Keratinocyte (primary cell): Measurements from ENCODE around the gene VARS1. TPM values are rescaled to one million over a fixed set of nuclear protein-coding genes. Genes with fewer than 3 reads are reported as not detected.

Source experiments
- DNase-seq: peaks from one replicate; pipeline ENCODE4 v3.0.0-alpha.2; 2011; ENCODE audit warnings: low read depth, missing footprints, low spot score
- FAIRE-seq: peaks from 2 replicates; lab custom pipeline; 2011; peaks lifted over from hg19 to GRCh38; lab: Jason Lieb, UNC
- H2AFZ ChIP-seq: 2 replicates; pipeline ENCODE4 v1.6.0; 2012; ENCODE audit warnings: low read length, control low read depth, inconsistent platforms; ENCODE audit not compliant: control insufficient read depth
- H3K27ac ChIP-seq: 2 replicates; pipeline ENCODE4 v1.5.1; 2011; ENCODE audit warnings: low read length; ENCODE audit not compliant: control insufficient read depth, insufficient read depth
- H3K27me3 ChIP-seq: 3 replicates; pipeline ENCODE4 v1.6.0; 2011; ENCODE audit warnings: low read length; ENCODE audit not compliant: control insufficient read depth, insufficient read depth; ENCODE audit errors: extremely low read depth
- H3K36me3 ChIP-seq, 2 experiments: 2 replicates in 1 of 2; 3 replicates in 1 of 2; pipeline ENCODE4 v1.5.1; 2011; ENCODE audit warnings: low read length in 2 of 2, mild to moderate bottlenecking in 1 of 2; ENCODE audit not compliant: control insufficient read depth in 2 of 2, insufficient read depth in 2 of 2; ENCODE audit errors: extremely low read depth in 1 of 2
- H3K4me1 ChIP-seq: 3 replicates; pipeline ENCODE4 v1.5.1; 2011; ENCODE audit warnings: low read length; ENCODE audit not compliant: control insufficient read depth, insufficient read depth; ENCODE audit errors: extremely low read depth
- H3K4me2 ChIP-seq: 3 replicates; pipeline ENCODE4 v1.6.0; 2011; ENCODE audit warnings: low read depth, low read length; ENCODE audit not compliant: control insufficient read depth, insufficient read depth; ENCODE audit errors: extremely low read depth
- H3K4me3 ChIP-seq, 3 experiments: fragments of 200-600 bp in 1 of 3; sonication (generic) in 1 of 3; 2 replicates in 2 of 3; 3 replicates in 1 of 3; pipeline ENCODE4 v1.5.1; 2011 to 2016; ENCODE audit warnings: low read length in 3 of 3, mild to moderate bottlenecking in 3 of 3, control low read depth in 2 of 3, inconsistent platforms in 1 of 3, low read depth in 1 of 3, mixed read lengths in 1 of 3, mixed run types in 1 of 3, moderate library complexity in 1 of 3; ENCODE audit not compliant: control insufficient read depth in 2 of 3, insufficient read depth in 2 of 3; ENCODE audit errors: extremely low read depth in 1 of 3
- H3K79me2 ChIP-seq: 2 replicates; pipeline ENCODE4 v1.6.0; 2012; ENCODE audit warnings: low read length; ENCODE audit not compliant: control insufficient read depth, insufficient read depth
- H3K9ac ChIP-seq: 3 replicates; pipeline ENCODE4 v1.6.0; 2011; ENCODE audit warnings: low read length; ENCODE audit not compliant: control insufficient read depth, insufficient read depth; ENCODE audit errors: extremely low read depth
- H3K9me1 ChIP-seq: 3 replicates; pipeline ENCODE4 v1.6.0; 2011; ENCODE audit warnings: low read length; ENCODE audit not compliant: control insufficient read depth, insufficient read depth; ENCODE audit errors: extremely low read depth
- H3K9me3 ChIP-seq: 2 replicates; pipeline ENCODE4 v1.5.1; 2012; ENCODE audit warnings: low read depth, low read length; ENCODE audit not compliant: control insufficient read depth
- H4K20me1 ChIP-seq: 3 replicates; pipeline ENCODE4 v1.6.0; 2011; ENCODE audit warnings: low read length; ENCODE audit not compliant: control insufficient read depth, insufficient read depth; ENCODE audit errors: extremely low read depth
- EZH2 ChIP-seq: IDR thresholded peaks from one replicate; pipeline ENCODE4 v1.6.1; 2012; ENCODE audit warnings: inconsistent platforms, mild to moderate bottlenecking, low read length, moderate library complexity
- dilution Hi-C: fragments of 300-500 bp; cut with MboI; formaldehyde crosslinking; loops from one replicate; pipeline ENCODE4 v1.7.0; 2020; ENCODE audit warnings: low sequenced_read_pairs; ENCODE audit not compliant: extremely low pct_ligation_motif_present
- polyA plus RNA-seq, 5 experiments: library from polyadenylated mRNA; depleted of rRNA in 3 of 5; stranded (reverse) in 3 of 5; stranded (forward) in 1 of 5; unstranded in 1 of 5; fragments of >200 nt; gene quantifications; 1 replicate in 1 of 5; 2 replicates in 3 of 5; 3 replicates in 1 of 5; pipeline versions ENCODE4 v1.2.1 to v1.2.3, GENCODE V29; 2011 to 2012; ENCODE audit warnings: missing spikeins in 2 of 5, low read depth in 1 of 5, low replicate concordance in 1 of 5
- TF ChIP-seq, protein P1 (sequence below), 3 experiments: IDR thresholded peaks in 1 of 3; conservative IDR thresholded peaks in 1 of 3; optimal IDR thresholded peaks in 1 of 3; 2 replicates in 2 of 3; 3 replicates in 1 of 3; pipeline versions ENCODE3 to v1.5.1; 2011; ENCODE audit warnings: low read length in 3 of 3, mild to moderate bottlenecking in 3 of 3, moderate library complexity in 2 of 3, control low read depth in 1 of 3, inconsistent platforms in 1 of 3; ENCODE audit not compliant: insufficient read depth in 2 of 3; ENCODE audit errors: extremely low read depth in 1 of 3

The VARS1 gene
- polyA plus RNA-seq, 1 donor (not counting 4 experiments of a cell fraction or from before 2014, with no cell fraction given) = 26.3 TPM

DNA sequence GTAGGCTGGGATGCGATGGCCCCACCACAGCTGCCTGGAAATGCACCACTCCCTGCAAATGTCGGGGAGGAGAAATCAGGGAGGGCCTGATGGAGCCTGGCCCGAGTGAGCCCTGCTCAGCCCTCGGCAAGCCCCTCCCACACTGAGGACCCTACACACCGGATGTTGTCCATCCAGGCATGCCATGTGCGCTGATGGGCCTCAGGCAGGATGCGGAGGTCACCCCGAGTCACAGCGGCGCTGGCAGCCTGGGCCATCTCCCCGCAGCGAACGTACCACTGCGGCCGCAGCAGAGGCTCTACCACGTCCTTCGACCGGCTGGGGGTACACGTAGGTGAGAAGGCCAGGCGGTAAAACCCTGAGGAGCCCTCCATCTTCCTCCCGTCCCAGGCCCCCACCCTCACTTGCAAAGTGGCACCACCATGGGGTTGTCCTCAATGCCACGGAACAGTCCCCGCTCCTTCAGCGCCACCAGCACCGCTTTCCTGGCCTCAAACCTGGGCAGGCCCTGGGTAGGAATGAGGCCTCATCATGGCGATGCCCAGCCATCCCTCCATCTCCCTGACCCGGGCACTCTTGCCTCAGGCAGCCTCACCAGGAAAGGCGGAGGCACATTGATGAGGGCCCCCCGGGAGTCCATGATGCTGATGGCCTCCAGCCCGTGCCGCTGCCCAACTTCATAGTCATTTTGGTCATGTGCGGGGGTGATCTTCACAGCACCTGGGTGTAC, 13.3 kb downstream of the VARS1 start:
- Histone ChIP-seq H2AFZ (no peak overlapping the region), H3K9ac (no peak overlapping the region), H3K9me3 (no peaks in the 10 kb centered on the region), H3K36me3 (peaks cover 37 to 56% of the 10 kb centered on the region in 2 experiments), H3K4me2 (no peak overlapping the region), H3K79me2 (no peaks in the 10 kb centered on the region), H4K20me1 (no peaks in the 10 kb centered on the region), H3K9me1 (no peaks in the 10 kb centered on the region), H3K27me3 (no peaks in the 10 kb centered on the region), H3K4me1 (peaks cover 2% of the 10 kb centered on the region), H3K4me3 (no peak overlapping the region), H3K27ac (no peak overlapping the region)
- dilution Hi-C loops = no loop called here
- no peak for TF ChIP-seq EZH2
- TF ChIP-seq, protein P1, sequence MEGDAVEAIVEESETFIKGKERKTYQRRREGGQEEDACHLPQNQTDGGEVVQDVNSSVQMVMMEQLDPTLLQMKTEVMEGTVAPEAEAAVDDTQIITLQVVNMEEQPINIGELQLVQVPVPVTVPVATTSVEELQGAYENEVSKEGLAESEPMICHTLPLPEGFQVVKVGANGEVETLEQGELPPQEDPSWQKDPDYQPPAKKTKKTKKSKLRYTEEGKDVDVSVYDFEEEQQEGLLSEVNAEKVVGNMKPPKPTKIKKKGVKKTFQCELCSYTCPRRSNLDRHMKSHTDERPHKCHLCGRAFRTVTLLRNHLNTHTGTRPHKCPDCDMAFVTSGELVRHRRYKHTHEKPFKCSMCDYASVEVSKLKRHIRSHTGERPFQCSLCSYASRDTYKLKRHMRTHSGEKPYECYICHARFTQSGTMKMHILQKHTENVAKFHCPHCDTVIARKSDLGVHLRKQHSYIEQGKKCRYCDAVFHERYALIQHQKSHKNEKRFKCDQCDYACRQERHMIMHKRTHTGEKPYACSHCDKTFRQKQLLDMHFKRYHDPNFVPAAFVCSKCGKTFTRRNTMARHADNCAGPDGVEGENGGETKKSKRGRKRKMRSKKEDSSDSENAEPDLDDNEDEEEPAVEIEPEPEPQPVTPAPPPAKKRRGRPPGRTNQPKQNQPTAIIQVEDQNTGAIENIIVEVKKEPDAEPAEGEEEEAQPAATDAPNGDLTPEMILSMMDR (optimal IDR thresholded peaks at IDR 0.05 in 1 of 3, IDR thresholded peaks at IDR 0.05 in 1 of 3, conservative IDR thresholded peaks at IDR 0.05 in 1 of 3; ENCODE audit: extremely low read depth in 1 of 3, insufficient read depth in 2 of 3, low read length in 3 of 3) = no peak
- DNase-seq (no peak), FAIRE-seq (no peak)

DNA sequence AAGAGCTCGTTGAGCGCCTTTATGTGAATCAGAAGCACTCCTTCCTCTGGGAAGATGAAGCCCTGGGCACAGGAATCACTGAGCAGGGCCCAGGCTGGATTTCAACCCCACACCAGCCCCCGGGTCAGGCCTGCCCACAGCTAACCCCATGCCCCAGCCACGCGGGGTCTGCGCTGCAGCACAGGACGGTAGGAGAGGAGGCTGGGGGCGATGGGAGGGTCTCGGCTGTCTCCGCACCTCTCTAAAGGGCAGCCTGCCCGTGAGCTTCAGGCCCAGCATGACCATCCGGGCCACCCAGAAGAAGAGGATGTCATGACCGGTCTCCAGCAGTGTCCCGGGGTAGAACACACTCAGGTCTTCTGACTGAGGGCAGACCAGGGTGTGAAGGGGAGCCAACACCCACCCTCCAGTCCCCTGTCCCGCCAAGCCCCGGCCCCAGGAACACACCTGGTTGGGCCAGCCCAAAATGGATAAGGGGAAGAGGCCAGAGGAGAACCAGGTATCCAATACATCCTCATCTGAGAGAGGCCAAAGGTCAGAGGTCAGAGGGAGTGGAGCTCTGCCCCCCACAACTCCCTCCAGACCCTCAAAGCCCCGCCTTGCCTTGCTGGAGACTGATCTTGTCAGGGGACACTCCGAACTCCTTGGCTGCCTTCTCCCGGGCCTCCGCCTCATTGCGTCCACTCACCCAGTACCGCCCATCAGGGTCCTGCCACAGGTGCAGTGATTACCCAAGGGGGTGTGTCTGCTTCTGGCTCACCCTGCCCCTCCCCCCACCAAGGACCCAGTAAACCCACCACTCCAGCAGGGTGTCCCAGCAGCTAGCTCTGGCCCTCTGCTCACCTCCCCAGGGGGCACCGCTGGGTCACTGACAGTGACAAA, 14.1 kb downstream of the VARS1 start:
- no peaks in the 10 kb centered on the region for H3K9me1 ChIP-seq
- no peak overlapping the region for H3K4me3 ChIP-seq
- no peak overlapping the region for H3K9ac ChIP-seq
- H3K4me1 ChIP-seq = peaks cover 10% of the 10 kb centered on the region
- no peak for FAIRE-seq
- H3K4me2 ChIP-seq = no peak overlapping the region
- dilution Hi-C loops = no loop called here
- no peaks in the 10 kb centered on the region for H4K20me1 ChIP-seq
- no peak for DNase-seq
- TF ChIP-seq, protein P1 (optimal IDR thresholded peaks at IDR 0.05 in 1 of 3, IDR thresholded peaks at IDR 0.05 in 1 of 3, conservative IDR thresholded peaks at IDR 0.05 in 1 of 3; ENCODE audit: extremely low read depth in 1 of 3, insufficient read depth in 2 of 3, low read length in 3 of 3) = no peak
- TF ChIP-seq EZH2 = no peak
- no peak overlapping the region for H2AFZ ChIP-seq
- peaks cover 30 to 56% of the 10 kb centered on the region in 2 experiments for H3K36me3 ChIP-seq
- H3K27ac ChIP-seq = no peak overlapping the region
- H3K79me2 ChIP-seq = no peaks in the 10 kb centered on the region
- H3K9me3 ChIP-seq = no peaks in the 10 kb centered on the region
- no peaks in the 10 kb centered on the region for H3K27me3 ChIP-seq
